Loucy (cell line): ENCODE measurements around the gene GNG2.

Experiments
- H2AFZ ChIP-seq: fragments of 200-600 bp; sonication (generic); 2 replicates; pipeline ENCODE4 v1.6.0; 2016; ENCODE audit warnings: antibody characterized with exemption, mild to moderate bottlenecking, low read length, moderate library complexity
- H3F3A ChIP-seq: fragments of 200-600 bp; 2 replicates; pipeline ENCODE4 v1.6.0; 2016; ENCODE audit warnings: antibody characterized with exemption, low read depth, mild to moderate bottlenecking
- H3K27me3 ChIP-seq: fragments of 200-600 bp; sonication (generic); 2 replicates; pipeline ENCODE4 v1.6.1; 2014; ENCODE audit warnings: low read length, mild to moderate bottlenecking; ENCODE audit not compliant: insufficient read depth, poor library complexity, severe bottlenecking
- H3K36me3 ChIP-seq: fragments of 200-600 bp; sonication (generic); 2 replicates; pipeline ENCODE4 v1.6.1; 2016; ENCODE audit warnings: low read length; ENCODE audit not compliant: insufficient read depth
- H3K4me1 ChIP-seq: fragments of 200-600 bp; sonication (generic); 2 replicates; pipeline ENCODE4 v1.5.1; 2014; ENCODE audit warnings: low read length, mild to moderate bottlenecking; ENCODE audit not compliant: insufficient read depth, poor library complexity, severe bottlenecking
- H3K4me2 ChIP-seq: fragments of 200-600 bp; sonication (generic); 2 replicates; pipeline ENCODE4 v1.6.0; 2014; ENCODE audit warnings: antibody characterized with exemption, low read length, low read depth, mild to moderate bottlenecking; ENCODE audit not compliant: poor library complexity, severe bottlenecking
- H3K4me3 ChIP-seq: fragments of 200-600 bp; sonication (generic); 2 replicates; pipeline ENCODE4 v1.5.1; 2014; ENCODE audit warnings: low read length, mild to moderate bottlenecking, mixed read lengths; ENCODE audit not compliant: poor library complexity, severe bottlenecking
- H3K79me2 ChIP-seq: fragments of 200-600 bp; sonication (generic); 2 replicates; pipeline ENCODE4 v1.6.1; 2014; ENCODE audit warnings: low read length; ENCODE audit not compliant: insufficient read depth
- H3K9ac ChIP-seq: fragments of 200-600 bp; sonication (generic); 2 replicates; pipeline ENCODE4 v1.6.0; 2014; ENCODE audit warnings: mild to moderate bottlenecking, low read depth, low read length, moderate library complexity; ENCODE audit not compliant: poor library complexity, severe bottlenecking
- H3K9me2 ChIP-seq: fragments of 200-600 bp; sonication (generic); replicated peaks from 2 replicates; pipeline ENCODE4 v1.6.1; 2016; ENCODE audit warnings: low read depth, low read length, mixed read lengths
- H3K9me3 ChIP-seq: fragments of 200-600 bp; sonication (generic); 2 replicates; pipeline ENCODE4 v1.6.1; 2014; ENCODE audit warnings: mild to moderate bottlenecking, antibody characterized with exemption, low read length, low read depth; ENCODE audit not compliant: insufficient read depth
- H4K20me1 ChIP-seq: fragments of 200-600 bp; sonication (generic); 2 replicates; pipeline ENCODE4 v1.6.0; 2014; ENCODE audit warnings: antibody characterized with exemption, low read length, mild to moderate bottlenecking; ENCODE audit not compliant: insufficient read depth, poor library complexity, severe bottlenecking
- CTCF ChIP-seq: fragments of 200-600 bp; sonication (generic); conservative IDR thresholded peaks from 2 replicates; pipeline ENCODE4 v1.5.1; 2014; ENCODE audit warnings: mild to moderate bottlenecking, antibody characterized with exemption, low read length
- EZH2phosphoT487 ChIP-seq: fragments of 200-600 bp; IDR thresholded peaks from 2 replicates; pipeline ENCODE4 v1.6.1; 2018; ENCODE audit warnings: antibody characterized with exemption, mild to moderate bottlenecking, moderate library complexity, borderline replicate concordance

GNG2 gene

GRCh38 chr14:51960866-51961265 lies 100.5 kb downstream of the GNG2 start:
- Histone ChIP-seq H3K36me3 (peaks cover 70% of the 10 kb centered on the region), H3K4me1 (peaks cover 10% of the 10 kb centered on the region), H3K79me2 (no peaks in the 10 kb centered on the region), H4K20me1 (no peaks in the 10 kb centered on the region), H3K9me2 (no peaks in the 10 kb centered on the region), H3K9me3 (0 out of 2 replicates have a peak, but pooled peaks cover 4% of the 10 kb centered on the region), H3K27me3 (no peaks in the 10 kb centered on the region), H3K4me3 (no peak overlapping the region), H3K4me2 (no peak overlapping the region), H3K9ac (no peak overlapping the region), H2AFZ (no peak overlapping the region), H3F3A (no peaks in the 10 kb centered on the region)
- TF ChIP-seq CTCF, result no peak
- no peak for TF ChIP-seq EZH2phosphoT487

- H3K27me3 ChIP-seq, result no peaks in the 10 kb centered on the region
- TF ChIP-seq CTCF (no peak), EZH2phosphoT487 (no peak)
- peaks cover 10% of the 10 kb centered on the region for H3K4me1 ChIP-seq
- no peaks in the 10 kb centered on the region for H3K79me2 ChIP-seq
- H4K20me1 ChIP-seq, result no peaks in the 10 kb centered on the region
- H3K9me3 ChIP-seq, result 0 out of 2 replicates have a peak, but pooled peaks cover 4% of the 10 kb centered on the region
- no peaks in the 10 kb centered on the region for H3K9me2 ChIP-seq
- no peaks in the 10 kb centered on the region for H3F3A ChIP-seq
- no peak overlapping the region for H3K9ac ChIP-seq
- no peak overlapping the region for H2AFZ ChIP-seq
- H3K4me3 ChIP-seq, result no peak overlapping the region
- H3K36me3 ChIP-seq, result peaks cover 66% of the 10 kb centered on the region
- no peak overlapping the region for H3K4me2 ChIP-seq
These were observed 102.3 kb downstream of the GNG2 start for GRCh38 chr14:51962711-51963110.

- Histone ChIP-seq H3K27me3 (no peaks in the 10 kb centered on the region), H3K36me3 (peaks cover 62% of the 10 kb centered on the region), H3K9ac (no peak overlapping the region), H3K4me3 (no peak overlapping the region), H3K9me2 (no peaks in the 10 kb centered on the region), H4K20me1 (no peaks in the 10 kb centered on the region), H3F3A (no peaks in the 10 kb centered on the region), H3K4me1 (peaks cover 10% of the 10 kb centered on the region), H3K79me2 (no peaks in the 10 kb centered on the region), H3K9me3 (0 out of 2 replicates have a peak, but pooled peaks cover 4% of the 10 kb centered on the region), H3K4me2 (no peak overlapping the region), H2AFZ (no peak overlapping the region)
- TF ChIP-seq EZH2phosphoT487, result no peak
- no peak for TF ChIP-seq CTCF
These were observed 102.9 kb downstream of the GNG2 start for GRCh38 chr14:51963286-51963685.
